Lower lobe of right lung (tissue), 2 donors: ENCODE measurements around the gene TTC39C. TPM values are rescaled to one million over a fixed set of nuclear protein-coding genes. Genes with fewer than 3 reads are reported as not detected.

ENCODE experiments used
- ATAC-seq, 2 donors: fragments of 200-7000 bp; cut with Tn5 transposase; one replicate each; pipeline ENCODE4 v1.9.1; 2020 to 2022; ENCODE audit warnings: mild to moderate bottlenecking in 2 of 2, moderate library complexity in 2 of 2
- DNase-seq: peaks from one replicate; pipeline ENCODE4 v3.0.0-alpha.2; 2020
- H3K27ac ChIP-seq: fragments of 200-600 bp; one replicate; pipeline ENCODE4 v1.8.0; 2022
- H3K27me3 ChIP-seq: fragments of 200-600 bp; one replicate; pipeline ENCODE4 v1.8.0; 2022; ENCODE audit warnings: low read depth
- H3K36me3 ChIP-seq: fragments of 200-600 bp; one replicate; pipeline ENCODE4 v1.8.0; 2022; ENCODE audit warnings: mild to moderate bottlenecking
- H3K4me1 ChIP-seq: fragments of 200-600 bp; one replicate; pipeline ENCODE4 v1.8.0; 2022
- H3K4me3 ChIP-seq: fragments of 200-600 bp; one replicate; pipeline ENCODE4 v1.8.0; 2022; ENCODE audit warnings: mild to moderate bottlenecking
- H3K9me3 ChIP-seq: fragments of 200-600 bp; one replicate; pipeline ENCODE4 v1.8.0; 2022
- intact Hi-C: fragments of 100-400 bp; cut with DNase I; formaldehyde crosslinking; loops from one replicate; pipeline ENCODE4 v1.11.0; 2022
- total RNA-seq: library from RNA; stranded (reverse); fragmentation: NEBNext Ultra II Directional; extraction: Animal tissue kit (Norgen Biotek cat#: 25700); gene quantifications from one replicate; pipeline ENCODE4 v1.2.1, GENCODE V29; 2021
- TF ChIP-seq, protein P1 (sequence below): fragments of 200-600 bp; IDR thresholded peaks from one replicate; pipeline ENCODE4 v1.8.0; 2022; ENCODE audit warnings: antibody characterized with exemption, mild to moderate bottlenecking
- donor health status: DM: no; HTN: yes; CAD: no; lungs with severe emphysema.

The TTC39C gene
- total RNA-seq, 1 donor from 2014 or later = 14.6 TPM

GRCh38 chr18:24052053-24052452 is 37.5 kb downstream of the TTC39C start:
- intact Hi-C loops = no loop called here
- TF ChIP-seq, protein P1, sequence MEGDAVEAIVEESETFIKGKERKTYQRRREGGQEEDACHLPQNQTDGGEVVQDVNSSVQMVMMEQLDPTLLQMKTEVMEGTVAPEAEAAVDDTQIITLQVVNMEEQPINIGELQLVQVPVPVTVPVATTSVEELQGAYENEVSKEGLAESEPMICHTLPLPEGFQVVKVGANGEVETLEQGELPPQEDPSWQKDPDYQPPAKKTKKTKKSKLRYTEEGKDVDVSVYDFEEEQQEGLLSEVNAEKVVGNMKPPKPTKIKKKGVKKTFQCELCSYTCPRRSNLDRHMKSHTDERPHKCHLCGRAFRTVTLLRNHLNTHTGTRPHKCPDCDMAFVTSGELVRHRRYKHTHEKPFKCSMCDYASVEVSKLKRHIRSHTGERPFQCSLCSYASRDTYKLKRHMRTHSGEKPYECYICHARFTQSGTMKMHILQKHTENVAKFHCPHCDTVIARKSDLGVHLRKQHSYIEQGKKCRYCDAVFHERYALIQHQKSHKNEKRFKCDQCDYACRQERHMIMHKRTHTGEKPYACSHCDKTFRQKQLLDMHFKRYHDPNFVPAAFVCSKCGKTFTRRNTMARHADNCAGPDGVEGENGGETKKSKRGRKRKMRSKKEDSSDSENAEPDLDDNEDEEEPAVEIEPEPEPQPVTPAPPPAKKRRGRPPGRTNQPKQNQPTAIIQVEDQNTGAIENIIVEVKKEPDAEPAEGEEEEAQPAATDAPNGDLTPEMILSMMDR = no peak
- Histone ChIP-seq H3K4me1 (peaks cover 17% of the 10 kb centered on the region), H3K36me3 (no peaks in the 10 kb centered on the region), H3K9me3 (no peaks in the 10 kb centered on the region), H3K27ac (no peak overlapping the region), H3K4me3 (no peak overlapping the region), H3K27me3 (no peaks in the 10 kb centered on the region)
- DNase-seq (no peak), ATAC-seq (peak; percentile 58 to 86)

DNA sequence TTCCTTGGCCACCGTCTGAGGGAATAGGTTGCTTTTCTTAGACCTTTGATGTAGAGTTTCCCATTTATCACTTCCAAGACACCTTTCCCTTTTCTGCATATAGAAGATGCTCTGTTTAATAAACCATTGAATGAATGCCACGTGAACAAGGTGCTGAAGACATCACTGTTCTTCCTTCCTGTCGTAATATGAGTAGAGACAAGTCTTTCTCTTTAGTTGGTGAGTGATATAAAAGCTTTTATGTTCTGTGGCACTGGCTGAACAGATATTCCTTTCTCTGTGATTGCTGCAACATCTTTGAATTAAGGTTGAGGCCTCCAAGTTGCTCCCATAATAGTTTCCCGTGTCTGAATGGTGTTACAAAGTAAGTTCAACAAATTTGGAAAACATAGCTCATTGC is 38.7 kb downstream of the TTC39C start:
- intact Hi-C loops = no loop called here
- TF ChIP-seq, protein P1 = no peak
- DNase-seq (no peak), ATAC-seq (no peak)
- no peak overlapping the region for H3K4me3 ChIP-seq
- H3K36me3 ChIP-seq = no peaks in the 10 kb centered on the region
- no peak overlapping the region for H3K27ac ChIP-seq
- peaks cover 17% of the 10 kb centered on the region for H3K4me1 ChIP-seq
- H3K9me3 ChIP-seq = no peaks in the 10 kb centered on the region
- H3K27me3 ChIP-seq = no peaks in the 10 kb centered on the region

- Histone ChIP-seq H3K36me3 (no peaks in the 10 kb centered on the region), H3K4me3 (no peak overlapping the region), H3K27ac (no peak overlapping the region), H3K9me3 (no peaks in the 10 kb centered on the region), H3K4me1 (peaks cover 17% of the 10 kb centered on the region), H3K27me3 (no peaks in the 10 kb centered on the region)
- TF ChIP-seq, protein P1 = no peak
- intact Hi-C loops = no loop called here
- DNase-seq (no peak), ATAC-seq (no peak)
These were observed 39.6 kb downstream of the TTC39C start for GRCh38 chr18:24054130-24054529.

DNA sequence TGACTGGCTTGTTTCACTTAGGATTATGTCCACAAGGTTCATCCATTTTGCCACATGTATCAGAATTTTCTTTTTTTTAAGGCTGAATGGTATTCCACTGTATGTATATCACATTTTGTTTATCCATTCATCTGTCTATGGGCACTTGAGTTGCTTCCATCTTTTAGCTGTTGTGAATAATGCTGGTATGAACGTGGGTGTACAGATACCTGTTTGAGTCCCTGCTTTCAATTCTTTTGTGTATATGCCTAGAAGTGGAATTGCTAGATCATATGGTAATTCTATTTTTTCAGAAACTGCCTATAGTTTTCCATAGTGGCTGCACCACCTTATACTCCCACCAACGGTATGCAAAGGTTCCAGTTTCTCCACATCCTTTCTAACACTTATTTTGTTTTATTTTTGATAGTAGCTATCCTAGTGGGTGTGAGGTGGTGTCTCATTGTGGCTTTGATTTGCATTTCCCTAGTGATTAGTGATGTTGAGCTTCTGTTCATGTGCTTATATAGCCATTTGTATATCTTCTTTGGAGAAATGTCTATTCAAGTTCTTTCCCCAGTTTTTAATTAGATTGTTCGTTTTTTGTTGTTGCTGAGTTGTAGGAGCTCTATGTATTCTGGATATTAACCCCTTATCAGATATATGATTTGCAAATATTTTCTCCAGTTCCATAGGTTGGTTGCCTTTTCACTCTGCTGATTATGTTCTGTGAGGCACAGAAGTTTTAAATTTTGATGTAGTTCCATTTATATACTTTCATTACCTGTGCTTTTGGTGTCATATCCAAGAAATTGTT is 40.7 kb downstream of the TTC39C start:
- no peak for ATAC-seq
- intact Hi-C loops = no loop called here
- TF ChIP-seq, protein P1 = no peak
- no peak for DNase-seq
- no peaks in the 10 kb centered on the region for H3K9me3 ChIP-seq
- no peak overlapping the region for H3K4me3 ChIP-seq
- no peak overlapping the region for H3K27ac ChIP-seq
- H3K36me3 ChIP-seq = no peaks in the 10 kb centered on the region
- no peaks in the 10 kb centered on the region for H3K27me3 ChIP-seq
- peaks cover 17% of the 10 kb centered on the region for H3K4me1 ChIP-seq

DNA sequence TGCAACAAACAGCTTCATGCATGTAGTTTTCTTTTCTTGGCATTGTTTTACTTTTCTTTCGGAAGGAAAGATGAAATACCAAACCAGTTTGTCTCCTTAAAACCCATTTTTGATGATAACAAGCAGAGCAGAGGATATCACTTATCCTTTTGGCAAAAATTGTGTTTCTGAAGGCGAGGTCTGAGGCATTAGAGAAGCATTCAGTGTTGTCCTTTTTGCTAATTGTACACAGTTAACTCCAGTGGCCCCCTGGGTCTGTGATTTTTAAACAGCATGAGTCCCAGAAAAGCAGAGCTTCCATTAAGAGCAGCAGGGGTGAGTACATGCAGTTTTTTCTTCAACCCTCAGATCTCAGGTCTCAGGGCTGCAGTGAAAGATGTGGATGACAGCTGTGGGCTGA is 41.3 kb downstream of the TTC39C start:
- ATAC-seq = no peak
- Histone ChIP-seq H3K9me3 (no peaks in the 10 kb centered on the region), H3K4me1 (peaks cover 17% of the 10 kb centered on the region), H3K27ac (no peak overlapping the region), H3K4me3 (no peak overlapping the region), H3K27me3 (no peaks in the 10 kb centered on the region), H3K36me3 (no peaks in the 10 kb centered on the region)
- intact Hi-C loops = no loop called here
- no peak for DNase-seq
- TF ChIP-seq, protein P1 = no peak
